GM12872 (cell line): Measurements from ENCODE around the gene SLC47A2.

Experiments
- CTCF ChIP-seq: IDR thresholded peaks from 3 replicates; pipeline ENCODE4 v1.5.1; 2011; ENCODE audit warnings: low read depth, mild to moderate bottlenecking, low read length, moderate library complexity; ENCODE audit not compliant: insufficient read depth

Gene SLC47A2

GRCh38 chr17:19752216-19753050 is 36.0 kb upstream of the SLC47A2 start:
- no peak for TF ChIP-seq CTCF

DNA sequence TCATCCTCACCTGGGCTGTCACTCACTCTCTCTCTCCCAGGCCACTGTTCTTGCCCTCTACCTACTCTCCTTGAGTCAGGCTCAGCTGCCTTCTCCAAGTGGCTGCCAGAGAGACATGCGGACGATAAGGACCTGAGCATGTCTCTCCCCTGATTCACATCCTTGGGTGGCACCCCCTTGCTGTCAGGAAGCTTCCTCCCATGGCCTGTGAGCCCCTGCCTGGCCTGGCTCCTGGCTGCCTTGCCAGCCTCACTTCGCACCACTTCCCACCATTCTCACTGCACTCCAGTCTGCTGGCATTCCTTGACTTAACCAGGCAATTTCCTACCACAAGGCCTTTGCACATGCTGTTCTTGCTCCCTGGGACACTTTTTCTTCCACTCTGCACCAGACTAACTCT is 34.5 kb upstream of the SLC47A2 start:
- TF ChIP-seq CTCF, result no peak

DNA sequence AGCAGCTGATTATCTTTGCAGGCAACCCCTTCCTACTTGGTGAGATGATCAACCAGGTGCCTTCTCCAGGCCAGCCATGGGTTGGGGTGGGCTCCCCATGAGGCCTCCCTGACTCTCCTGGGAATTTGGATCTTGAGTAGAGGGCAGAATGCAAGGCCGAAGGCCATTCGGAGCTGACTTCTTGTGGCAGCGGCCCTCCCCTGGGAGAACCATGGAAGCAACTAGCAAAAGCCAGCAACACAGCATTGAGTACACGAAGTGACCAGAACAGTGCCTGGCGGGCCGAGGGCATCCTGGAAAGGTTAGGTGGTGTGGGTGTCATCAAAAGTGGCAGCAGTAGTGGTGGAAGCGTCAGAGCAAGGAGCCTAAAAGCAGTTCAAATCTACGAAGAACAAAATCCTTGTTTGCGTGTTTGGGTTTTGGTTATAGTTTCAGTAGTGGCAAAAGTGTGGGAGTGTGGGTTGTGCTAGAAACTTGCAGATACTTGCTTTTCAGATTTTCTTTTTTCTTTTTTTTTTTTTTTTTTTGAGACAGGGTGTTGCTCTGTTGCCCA is 33.7 kb upstream of the SLC47A2 start:
- TF ChIP-seq CTCF, result no peak

DNA sequence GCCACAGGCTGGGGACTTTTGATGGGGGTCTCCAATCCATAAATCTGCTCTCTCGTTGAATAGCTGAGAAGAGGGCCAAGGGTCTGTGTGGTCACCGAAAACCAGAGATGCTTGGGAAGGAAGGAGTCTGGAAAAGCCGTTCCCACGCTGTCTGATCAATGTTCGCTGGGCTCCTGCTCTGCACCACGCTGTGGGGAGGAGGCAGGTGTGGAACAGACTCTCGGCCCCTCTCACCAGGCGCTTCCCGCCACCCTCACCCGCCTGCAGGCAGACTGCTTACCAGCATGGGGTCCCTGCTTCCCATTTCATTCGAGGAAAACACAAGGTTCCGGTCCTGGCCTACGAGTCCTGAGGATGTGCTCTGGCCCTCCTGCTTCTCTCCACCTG is 32.4 kb upstream of the SLC47A2 start:
- no peak for TF ChIP-seq CTCF

GRCh38 chr17:19747829-19748806 is 31.7 kb upstream of the SLC47A2 start, which contains the start of gene ALDH3A1:
Gene ALDH3A1, minus strand, starts transcription at chr17:19748298. Its CDS starts 3,169 bp downstream, at chr17:19745129.
- no peak for TF ChIP-seq CTCF

- TF ChIP-seq CTCF, result no peak
Observed at GRCh38 chr17:19747159-19747719, 30.9 kb upstream of the SLC47A2 start.
